ENCODE results near the gene WNT4.

Gene WNT4

GRCh38 chr1:22107126-22107525 is 35.8 kb downstream of the WNT4 start:
- H3K36me3 ChIP-seq (ENCODE audit: control insufficient read depth, insufficient read depth, low read length), result peaks cover 21% of the 10 kb centered on the region
- H3K4me1 ChIP-seq (ENCODE audit: control insufficient read depth, insufficient read depth, low read length), result no peaks in the 10 kb centered on the region
- no peak overlapping the region for H3K4me3 ChIP-seq (ENCODE audit: low read depth, low read length)
- H3K9me3 ChIP-seq (ENCODE audit: control insufficient read depth, insufficient read depth, low read depth, low read length), result no peaks in the 10 kb centered on the region
- no peak overlapping the region for H3K9ac ChIP-seq (ENCODE audit: low read length)
- H3K27me3 ChIP-seq (ENCODE audit: control insufficient read depth, insufficient read depth, low read length), result no peaks in the 10 kb centered on the region
- no peak overlapping the region for H3K27ac ChIP-seq (ENCODE audit: low read depth, low read length)

GRCh38 chr1:22105611-22106207 is 37.2 kb downstream of the WNT4 start:
- peaks cover 21% of the 10 kb centered on the region for H3K36me3 ChIP-seq (ENCODE audit: control insufficient read depth, insufficient read depth, low read length)
- no peaks in the 10 kb centered on the region for H3K9me3 ChIP-seq (ENCODE audit: control insufficient read depth, insufficient read depth, low read depth, low read length)
- no peak overlapping the region for H3K4me3 ChIP-seq (ENCODE audit: low read depth, low read length)
- H3K27me3 ChIP-seq (ENCODE audit: control insufficient read depth, insufficient read depth, low read length), result no peaks in the 10 kb centered on the region
- no peak overlapping the region for H3K9ac ChIP-seq (ENCODE audit: low read length)
- H3K27ac ChIP-seq (ENCODE audit: low read depth, low read length), result no peak overlapping the region
- H3K4me1 ChIP-seq (ENCODE audit: control insufficient read depth, insufficient read depth, low read length), result no peaks in the 10 kb centered on the region

- H3K36me3 ChIP-seq (ENCODE audit: control insufficient read depth, insufficient read depth, low read length), result peaks cover 24% of the 10 kb centered on the region
- H3K4me3 ChIP-seq (ENCODE audit: low read depth, low read length), result no peak overlapping the region
- no peaks in the 10 kb centered on the region for H3K9me3 ChIP-seq (ENCODE audit: control insufficient read depth, insufficient read depth, low read depth, low read length)
- no peak overlapping the region for H3K9ac ChIP-seq (ENCODE audit: low read length)
- H3K27me3 ChIP-seq (ENCODE audit: control insufficient read depth, insufficient read depth, low read length), result no peaks in the 10 kb centered on the region
- no peaks in the 10 kb centered on the region for H3K4me1 ChIP-seq (ENCODE audit: control insufficient read depth, insufficient read depth, low read length)
- H3K27ac ChIP-seq (ENCODE audit: low read depth, low read length), result no peak overlapping the region
Observed at GRCh38 chr1:22104865-22105437, 37.9 kb downstream of the WNT4 start.

- H3K27me3 ChIP-seq (ENCODE audit: control insufficient read depth, insufficient read depth, low read length), result no peaks in the 10 kb centered on the region
- H3K36me3 ChIP-seq (ENCODE audit: control insufficient read depth, insufficient read depth, low read length), result peaks cover 24% of the 10 kb centered on the region
- no peak overlapping the region for H3K4me3 ChIP-seq (ENCODE audit: low read depth, low read length)
- H3K27ac ChIP-seq (ENCODE audit: low read depth, low read length), result no peak overlapping the region
- H3K9ac ChIP-seq (ENCODE audit: low read length), result no peak overlapping the region
- no peaks in the 10 kb centered on the region for H3K9me3 ChIP-seq (ENCODE audit: control insufficient read depth, insufficient read depth, low read depth, low read length)
- no peaks in the 10 kb centered on the region for H3K4me1 ChIP-seq (ENCODE audit: control insufficient read depth, insufficient read depth, low read length)
Observed at GRCh38 chr1:22104094-22104493, 38.8 kb downstream of the WNT4 start.

GRCh38 chr1:22102746-22103145 is 40.2 kb downstream of the WNT4 start:
- Histone ChIP-seq H3K27ac (ENCODE audit: low read depth, low read length) (no peak overlapping the region), H3K4me1 (ENCODE audit: control insufficient read depth, insufficient read depth, low read length) (no peaks in the 10 kb centered on the region), H3K36me3 (ENCODE audit: control insufficient read depth, insufficient read depth, low read length) (peaks cover 27% of the 10 kb centered on the region), H3K9me3 (ENCODE audit: control insufficient read depth, insufficient read depth, low read depth, low read length) (no peaks in the 10 kb centered on the region), H3K27me3 (ENCODE audit: control insufficient read depth, insufficient read depth, low read length) (no peaks in the 10 kb centered on the region), H3K4me3 (ENCODE audit: low read depth, low read length) (no peak overlapping the region), H3K9ac (ENCODE audit: low read length) (no peak overlapping the region)

GRCh38 chr1:22101995-22102394 is 40.9 kb downstream of the WNT4 start:
- no peaks in the 10 kb centered on the region for H3K4me1 ChIP-seq (ENCODE audit: control insufficient read depth, insufficient read depth, low read length)
- no peaks in the 10 kb centered on the region for H3K27me3 ChIP-seq (ENCODE audit: control insufficient read depth, insufficient read depth, low read length)
- no peak overlapping the region for H3K4me3 ChIP-seq (ENCODE audit: low read depth, low read length)
- peaks cover 30% of the 10 kb centered on the region for H3K36me3 ChIP-seq (ENCODE audit: control insufficient read depth, insufficient read depth, low read length)
- no peak overlapping the region for H3K27ac ChIP-seq (ENCODE audit: low read depth, low read length)
- H3K9me3 ChIP-seq (ENCODE audit: control insufficient read depth, insufficient read depth, low read depth, low read length), result no peaks in the 10 kb centered on the region
- H3K9ac ChIP-seq (ENCODE audit: low read length), result no peak overlapping the region

- Histone ChIP-seq H3K27ac (ENCODE audit: low read depth, low read length) (no peak overlapping the region), H3K36me3 (ENCODE audit: control insufficient read depth, insufficient read depth, low read length) (peaks cover 35% of the 10 kb centered on the region), H3K4me1 (ENCODE audit: control insufficient read depth, insufficient read depth, low read length) (no peaks in the 10 kb centered on the region), H3K27me3 (ENCODE audit: control insufficient read depth, insufficient read depth, low read length) (no peaks in the 10 kb centered on the region), H3K9me3 (ENCODE audit: control insufficient read depth, insufficient read depth, low read depth, low read length) (no peaks in the 10 kb centered on the region), H3K4me3 (ENCODE audit: low read depth, low read length) (no peak overlapping the region), H3K9ac (ENCODE audit: low read length) (no peak overlapping the region)
Observed at GRCh38 chr1:22101199-22101598, 41.7 kb downstream of the WNT4 start.

DNA sequence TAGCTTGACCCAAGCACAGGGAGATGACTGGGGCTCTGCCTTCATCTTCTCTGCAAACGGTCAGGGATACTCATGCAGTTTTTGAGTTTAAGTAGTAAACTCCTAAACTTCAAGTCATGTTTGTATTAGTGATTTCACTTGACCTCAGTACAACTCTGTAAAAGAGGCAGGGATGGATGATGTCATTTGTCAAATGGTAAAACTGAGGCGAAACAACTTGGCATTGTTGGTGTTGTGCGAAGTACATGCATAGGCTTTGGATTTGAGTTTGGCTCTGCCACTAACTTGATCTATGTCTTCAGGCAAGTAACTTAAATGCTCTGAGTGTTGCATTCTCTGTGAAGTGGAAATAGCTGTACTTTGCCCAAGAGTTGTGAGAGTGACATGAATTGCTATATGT is 42.7 kb downstream of the WNT4 start:
- Histone ChIP-seq H3K27ac (ENCODE audit: low read depth, low read length) (no peak overlapping the region), H3K27me3 (ENCODE audit: control insufficient read depth, insufficient read depth, low read length) (no peaks in the 10 kb centered on the region), H3K4me3 (ENCODE audit: low read depth, low read length) (no peak overlapping the region), H3K9ac (ENCODE audit: low read length) (no peak overlapping the region), H3K9me3 (ENCODE audit: control insufficient read depth, insufficient read depth, low read depth, low read length) (no peaks in the 10 kb centered on the region), H3K36me3 (ENCODE audit: control insufficient read depth, insufficient read depth, low read length) (peaks cover 41% of the 10 kb centered on the region), H3K4me1 (ENCODE audit: control insufficient read depth, insufficient read depth, low read length) (no peaks in the 10 kb centered on the region)

DNA sequence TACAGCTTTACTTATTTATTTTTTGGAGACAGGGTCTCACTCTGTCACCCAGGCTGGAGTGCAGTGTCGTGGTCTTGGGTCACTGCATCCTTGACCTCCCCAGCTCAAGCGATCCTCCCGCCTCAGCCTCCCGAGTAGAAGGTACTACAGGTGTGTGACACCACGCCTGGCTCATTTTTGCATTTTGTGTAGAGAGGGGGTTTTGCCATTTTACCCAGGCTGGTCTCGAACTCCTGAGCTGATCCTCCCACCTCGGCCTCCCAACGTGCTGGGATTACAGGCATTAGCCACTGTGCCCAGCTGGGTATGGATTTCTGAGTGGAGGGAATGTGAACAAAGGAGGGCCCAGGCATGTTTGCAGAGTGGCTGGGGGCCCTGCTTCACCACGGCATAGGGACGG is 44.1 kb downstream of the WNT4 start:
- H3K4me1 ChIP-seq (ENCODE audit: control insufficient read depth, insufficient read depth, low read length), result no peaks in the 10 kb centered on the region
- no peaks in the 10 kb centered on the region for H3K27me3 ChIP-seq (ENCODE audit: control insufficient read depth, insufficient read depth, low read length)
- no peak overlapping the region for H3K27ac ChIP-seq (ENCODE audit: low read depth, low read length)
- peaks cover 46% of the 10 kb centered on the region for H3K36me3 ChIP-seq (ENCODE audit: control insufficient read depth, insufficient read depth, low read length)
- H3K9me3 ChIP-seq (ENCODE audit: control insufficient read depth, insufficient read depth, low read depth, low read length), result no peaks in the 10 kb centered on the region
- no peak overlapping the region for H3K9ac ChIP-seq (ENCODE audit: low read length)
- no peak overlapping the region for H3K4me3 ChIP-seq (ENCODE audit: low read depth, low read length)

DNA sequence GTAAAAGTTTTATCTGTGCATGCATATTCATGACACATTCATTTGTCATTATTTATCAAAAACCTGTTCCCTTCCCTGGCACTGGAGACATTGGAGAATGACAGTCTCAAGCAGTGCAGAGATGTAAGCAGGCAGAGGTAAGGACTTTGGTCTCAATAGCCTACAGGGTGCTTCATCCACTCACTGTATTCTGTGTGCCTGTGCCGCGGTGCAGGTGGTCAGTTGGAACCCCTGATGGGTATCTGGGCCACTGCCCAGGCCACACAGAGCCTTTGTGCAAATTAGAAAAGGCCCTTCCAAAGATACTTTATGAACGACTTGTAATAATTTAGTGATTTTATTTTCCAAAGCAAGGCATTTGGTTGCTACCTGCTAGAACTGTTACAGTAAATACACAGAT is 46.4 kb downstream of the WNT4 start:
- H3K9ac ChIP-seq (ENCODE audit: low read length), result no peak overlapping the region
- no peaks in the 10 kb centered on the region for H3K9me3 ChIP-seq (ENCODE audit: control insufficient read depth, insufficient read depth, low read depth, low read length)
- no peak overlapping the region for H3K4me3 ChIP-seq (ENCODE audit: low read depth, low read length)
- H3K4me1 ChIP-seq (ENCODE audit: control insufficient read depth, insufficient read depth, low read length), result peaks cover 3% of the 10 kb centered on the region
- H3K36me3 ChIP-seq (ENCODE audit: control insufficient read depth, insufficient read depth, low read length), result peaks cover 53% of the 10 kb centered on the region
- H3K27me3 ChIP-seq (ENCODE audit: control insufficient read depth, insufficient read depth, low read length), result no peaks in the 10 kb centered on the region
- no peak overlapping the region for H3K27ac ChIP-seq (ENCODE audit: low read depth, low read length)

DNA sequence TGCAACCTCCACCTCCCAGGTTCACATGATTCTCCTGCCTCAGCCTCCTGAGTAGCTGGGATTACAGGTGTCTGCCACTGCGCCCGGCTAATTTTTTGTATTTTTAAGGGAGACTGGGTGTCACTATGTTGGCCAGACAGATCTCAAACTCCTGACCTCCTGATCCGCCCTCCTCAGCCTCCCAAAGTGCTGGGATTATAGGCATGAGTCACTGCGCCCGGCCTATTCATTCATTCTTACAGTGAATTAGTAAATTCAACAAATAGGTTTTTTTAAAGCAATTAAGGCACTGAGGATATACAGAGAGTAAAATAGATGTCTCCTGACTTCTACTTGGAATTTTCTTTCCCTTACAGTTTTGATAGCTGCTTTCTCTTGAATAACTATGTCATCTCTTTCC is 46.9 kb downstream of the WNT4 start:
- no peaks in the 10 kb centered on the region for H3K9me3 ChIP-seq (ENCODE audit: control insufficient read depth, insufficient read depth, low read depth, low read length)
- H3K27ac ChIP-seq (ENCODE audit: low read depth, low read length), result no peak overlapping the region
- no peak overlapping the region for H3K9ac ChIP-seq (ENCODE audit: low read length)
- H3K27me3 ChIP-seq (ENCODE audit: control insufficient read depth, insufficient read depth, low read length), result no peaks in the 10 kb centered on the region
- peaks cover 53% of the 10 kb centered on the region for H3K36me3 ChIP-seq (ENCODE audit: control insufficient read depth, insufficient read depth, low read length)
- no peak overlapping the region for H3K4me3 ChIP-seq (ENCODE audit: low read depth, low read length)
- H3K4me1 ChIP-seq (ENCODE audit: control insufficient read depth, insufficient read depth, low read length), result peaks cover 5% of the 10 kb centered on the region

All from HUES6 (cell line).